Measurements from ENCODE around the gene FLNB. TPM values are rescaled to one million over a fixed set of nuclear protein-coding genes. Genes with fewer than 3 reads are reported as not detected.

The FLNB gene
- total and polyA plus RNA-seq, 2 of the 4 experiments (the other 2 are of a cell fraction) = 78.0 to 136 TPM

- in situ Hi-C loops (cut with MboI; ENCODE audit: low sequenced_read_pairs) = no loop called here
Measured at GRCh38 chr3:58117561-58118181, 109.4 kb downstream of the FLNB start.

More at GRCh38 chr3:58117561-58118181, 109.4 kb downstream of the FLNB start:
- intact Hi-C loops (cut with micrococcal nuclease) (loop anchor here (2.0 to 10.0 kb wide), 2 partner anchors 109 to 253 kb away; partner anchors contain the start of gene FLNB), dilution Hi-C loops (cut with HindIII; ENCODE audit: low sequenced_read_pairs, unreplicated experiment) (no loop called here)
- H3K4me2 ChIP-seq (ENCODE audit: low read depth, low read length) = peak overlapping the region; percentile 55
- H3K18ac ChIP-seq (ENCODE audit: low read depth, low read length) = peak overlapping the region; percentile 53
- H3K27me3 ChIP-seq (ENCODE audit: control insufficient read depth, insufficient read depth, low read length) = no peaks in the 10 kb centered on the region
- H3K27ac ChIP-seq (ENCODE audit: insufficient read depth, low read length) = peak overlapping the region; percentile 70
- 24% methylated on average over 4 of the region's 14 CpGs; no CpG with 5 or more reads in 1 of the 2 experiments for WGBS, 2 experiments (ENCODE audit: extremely low coverage in 2 of 2, insufficient read length in 1 of 2)
- peak overlapping the region; percentile 56 for H4K91ac ChIP-seq (ENCODE audit: insufficient read depth, low read depth, low read length)
- POLR2A ChIA-PET (ENCODE audit: unreplicated experiment) = no interaction called here
- no peak overlapping the region for H2BK15ac ChIP-seq (ENCODE audit: low read depth, low read length)
- H2BK20ac ChIP-seq (ENCODE audit: low read depth, low read length) = 0 out of 2 replicates have a peak overlapping the region, but pooled peaks have one; percentile 5
- peak overlapping the region; percentile 16 for H2AFZ ChIP-seq (replicated peaks; ENCODE audit: low read length, poor library complexity)
- H4K20me1 ChIP-seq (ENCODE audit: insufficient read depth, low read length) = 0 out of 2 replicates have a peak, but pooled peaks cover 6% of the 10 kb centered on the region
- H2BK5ac ChIP-seq (ENCODE audit: low read depth, low read length, poor library complexity, severe bottlenecking) = peak overlapping the region; percentile 56
- H2BK120ac ChIP-seq (ENCODE audit: low read depth, low read length) = no peak overlapping the region; the same call in 1 of the 2 replicates
- H3K4ac ChIP-seq (ENCODE audit: low read depth, low read length) = peak overlapping the region; percentile 70
- no peaks in the 10 kb centered on the region for H3K9me3 ChIP-seq (ENCODE audit: control insufficient read depth, insufficient read depth, low read length)
- CTCF ChIA-PET = interaction anchor here (0.6 to 1.1 kb wide), 4 partner anchors 17 to 109 kb away, joined by 3 to 8 read pairs (median 4); no protein-coding TSS in a partner anchor
- peak overlapping the region; percentile 27; the same call in 1 of the 2 replicates for H2AK5ac ChIP-seq (ENCODE audit: low read depth, low read length)
- peak overlapping the region; percentile 35 to 79; a peak in 2 of 4 replicates for H4K8ac ChIP-seq (ENCODE audit: low read depth in 2 of 2, low read length in 2 of 2)
- BruUV-seq (replicated peaks) = no TSS peak
- H2AK9ac ChIP-seq (replicated peaks; ENCODE audit: low read depth, low read length, poor library complexity) = peak overlapping the region; percentile 48
- peak overlapping the region; percentile 29; the same call in 1 of the 2 replicates for H3K23ac ChIP-seq (ENCODE audit: low read depth, low read length)
- no peak overlapping the region for H3K4me3 ChIP-seq (ENCODE audit: insufficient read depth, low read depth, low read length)
- no peak overlapping the region; the same call in 1 of the 2 replicates for H3K56ac ChIP-seq (ENCODE audit: extremely low read depth, insufficient read depth, low read length)
- DNase-seq = peak; percentile 22
- peaks cover 59% of the 10 kb centered on the region for H3K36me3 ChIP-seq (ENCODE audit: control insufficient read depth, insufficient read depth, low read length)
- H3K4me1 ChIP-seq (ENCODE audit: control insufficient read depth, insufficient read depth, low read length) = peaks cover 17% of the 10 kb centered on the region
- H4K5ac ChIP-seq (ENCODE audit: low read depth, low read length) = peak overlapping the region; percentile 65
- peaks cover 24% of the 10 kb centered on the region for H3K9me1 ChIP-seq (ENCODE audit: insufficient read depth, low read length)
- ATAC-seq (ENCODE audit: low read depth) = peak; percentile 56
- peak overlapping the region; percentile 70; the same call in 1 of the 2 replicates for H3K14ac ChIP-seq (replicated peaks; ENCODE audit: low read depth, low read length)
- peaks cover 49 to 58% of the 10 kb centered on the region in 2 experiments for H3K79me1 ChIP-seq (ENCODE audit: low read depth in 1 of 2, low read length in 2 of 2)
- peak overlapping the region; percentile 43 for H3K9ac ChIP-seq (ENCODE audit: low read depth, low read length)
- TF ChIP-seq RAD21 (IDR thresholded peaks at IDR 0.05; ENCODE audit: low read length) = no peak
- no peak for TF ChIP-seq NFE2L2 (IDR thresholded peaks at IDR 0.05; ENCODE audit: low read depth, low read length)
- no peak for TF ChIP-seq MAFK (IDR thresholded peaks at IDR 0.05; ENCODE audit: low read depth, low read length)
- TF ChIP-seq SMC3 (IDR thresholded peaks at IDR 0.05; ENCODE audit: low read depth, low read length) = no peak
